ENCODE data around the gene WAS. TPM values are rescaled to one million over a fixed set of nuclear protein-coding genes. Genes with fewer than 3 reads are reported as not detected.
"Not testable (repeated sequence)": the region's sequence is repeated elsewhere in the genome, so short reads cannot be mapped to it uniquely, and the experiment has no call there.

Gene WAS
- total RNA-seq, 4 donors from 2014 or later, result 1.8 to 2.7 (median 2.5) TPM

DNA sequence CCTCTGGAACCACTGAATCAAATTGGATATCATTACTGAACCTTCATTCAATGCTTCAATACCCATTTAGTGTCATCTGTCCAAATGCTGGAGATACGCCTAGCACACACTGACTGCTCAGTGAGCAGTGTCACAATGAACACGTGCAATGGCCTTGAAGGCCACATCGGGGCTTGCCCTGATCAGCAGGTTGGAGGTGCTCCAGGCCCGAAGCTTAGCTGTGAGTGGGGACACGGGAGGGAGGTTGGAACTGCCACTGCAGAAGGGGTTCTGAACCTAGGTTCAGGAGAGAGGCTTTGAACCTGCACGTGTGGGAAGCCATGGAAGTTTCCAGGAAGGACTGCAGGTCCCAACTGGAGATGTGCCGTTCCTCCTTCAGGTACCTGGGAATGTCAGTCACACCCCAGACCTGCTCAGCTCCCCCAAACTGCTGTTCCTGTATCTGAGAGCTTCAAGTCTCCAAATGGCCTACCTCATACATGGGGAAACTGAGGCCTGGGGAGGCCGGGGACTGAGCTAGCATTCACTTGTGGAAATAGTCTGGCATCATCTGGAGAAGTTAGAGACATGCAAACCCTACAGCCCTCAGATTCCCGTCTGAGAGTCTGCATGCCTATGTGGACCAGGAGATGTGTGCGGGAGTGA lies 1.9 kb upstream of the WAS start:
- in situ Hi-C loops (cut with MboI; ENCODE audit: low sequenced_read_pairs in 4 of 4), result no loop called here
- Histone ChIP-seq H3K4me3 (no peak overlapping the region), H3K9me3 (no peaks in the 10 kb centered on the region), H3K4me1 (no peaks in the 10 kb centered on the region), H3K36me3 (no peaks in the 10 kb centered on the region), H3K27me3 (no peaks in the 10 kb centered on the region), H3K27ac (no peak overlapping the region)
- ATAC-seq, result no peak
- TF ChIP-seq POLR2A (IDR thresholded peaks at IDR 0.05), result no peak
- TF ChIP-seq, protein P1, sequence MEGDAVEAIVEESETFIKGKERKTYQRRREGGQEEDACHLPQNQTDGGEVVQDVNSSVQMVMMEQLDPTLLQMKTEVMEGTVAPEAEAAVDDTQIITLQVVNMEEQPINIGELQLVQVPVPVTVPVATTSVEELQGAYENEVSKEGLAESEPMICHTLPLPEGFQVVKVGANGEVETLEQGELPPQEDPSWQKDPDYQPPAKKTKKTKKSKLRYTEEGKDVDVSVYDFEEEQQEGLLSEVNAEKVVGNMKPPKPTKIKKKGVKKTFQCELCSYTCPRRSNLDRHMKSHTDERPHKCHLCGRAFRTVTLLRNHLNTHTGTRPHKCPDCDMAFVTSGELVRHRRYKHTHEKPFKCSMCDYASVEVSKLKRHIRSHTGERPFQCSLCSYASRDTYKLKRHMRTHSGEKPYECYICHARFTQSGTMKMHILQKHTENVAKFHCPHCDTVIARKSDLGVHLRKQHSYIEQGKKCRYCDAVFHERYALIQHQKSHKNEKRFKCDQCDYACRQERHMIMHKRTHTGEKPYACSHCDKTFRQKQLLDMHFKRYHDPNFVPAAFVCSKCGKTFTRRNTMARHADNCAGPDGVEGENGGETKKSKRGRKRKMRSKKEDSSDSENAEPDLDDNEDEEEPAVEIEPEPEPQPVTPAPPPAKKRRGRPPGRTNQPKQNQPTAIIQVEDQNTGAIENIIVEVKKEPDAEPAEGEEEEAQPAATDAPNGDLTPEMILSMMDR (IDR thresholded peaks at IDR 0.05 in 4 of 5, conservative IDR thresholded peaks at IDR 0.05 in 1 of 5), result no peak
- no peak for DNase-seq
- intact Hi-C loops (cut with DNase I; ENCODE audit: low total_unique reads), result no loop called here

DNA sequence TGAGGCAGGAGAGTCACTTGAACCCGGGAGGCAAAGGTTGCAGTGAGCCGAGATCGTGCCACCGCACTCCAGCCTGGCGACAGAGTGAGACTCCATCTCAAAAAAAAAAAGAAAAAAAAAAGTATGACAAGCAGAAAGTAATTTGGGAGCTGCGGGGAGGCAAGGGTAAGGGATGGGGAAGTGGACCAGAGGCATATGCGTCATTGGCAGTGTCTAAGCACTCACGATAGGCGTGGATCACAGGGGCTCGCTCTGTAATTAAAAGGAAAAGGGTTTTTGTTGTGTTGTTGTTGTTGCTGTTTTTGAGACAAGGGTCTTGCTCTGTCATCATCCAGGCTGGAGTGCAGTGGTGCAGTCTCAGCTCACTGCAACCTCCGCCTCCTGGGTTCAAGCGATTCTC lies 804 bp upstream of the WAS start:
- H3K27ac ChIP-seq; in situ Hi-C loops (cut with MboI; ENCODE audit: low sequenced_read_pairs in 4 of 4); intact Hi-C loops (cut with DNase I; ENCODE audit: low total_unique reads); DNase-seq; H3K9me3 ChIP-seq; ATAC-seq; H3K27me3 ChIP-seq; H3K36me3 ChIP-seq; H3K4me1 ChIP-seq; H3K4me3 ChIP-seq: not testable (repeated sequence)

DNA sequence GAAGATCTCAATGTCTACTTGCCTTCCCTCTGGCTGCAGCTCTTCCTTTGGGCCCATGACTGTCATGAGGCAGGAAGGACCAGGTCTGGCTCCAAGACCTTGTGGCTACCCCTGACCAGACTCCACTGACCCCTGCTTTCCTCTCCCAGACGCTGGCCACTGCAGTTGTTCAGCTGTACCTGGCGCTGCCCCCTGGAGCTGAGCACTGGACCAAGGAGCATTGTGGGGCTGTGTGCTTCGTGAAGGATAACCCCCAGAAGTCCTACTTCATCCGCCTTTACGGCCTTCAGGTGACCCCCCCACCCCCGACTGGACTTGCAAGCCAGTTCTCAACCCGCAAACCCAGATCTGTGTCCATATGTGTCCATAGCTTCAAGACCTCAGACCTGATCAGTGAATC lies 535 bp downstream of the WAS start:
- H3K27ac ChIP-seq, result no peak overlapping the region
- H3K36me3 ChIP-seq, result no peaks in the 10 kb centered on the region
- ATAC-seq, result no peak
- in situ Hi-C loops (cut with MboI; ENCODE audit: low sequenced_read_pairs in 4 of 4) (no loop called here), intact Hi-C loops (cut with DNase I; ENCODE audit: low total_unique reads) (no loop called here)
- H3K27me3 ChIP-seq, result no peaks in the 10 kb centered on the region
- DNase-seq, result no peak
- H3K4me1 ChIP-seq, result no peaks in the 10 kb centered on the region
- no peaks in the 10 kb centered on the region for H3K9me3 ChIP-seq
- no peak for TF ChIP-seq POLR2A (IDR thresholded peaks at IDR 0.05)
- TF ChIP-seq, protein P1 (IDR thresholded peaks at IDR 0.05 in 4 of 5, conservative IDR thresholded peaks at IDR 0.05 in 1 of 5), result no peak
- H3K4me3 ChIP-seq, result peak overlapping the region in 1 of 4 donors; percentile 22

DNA sequence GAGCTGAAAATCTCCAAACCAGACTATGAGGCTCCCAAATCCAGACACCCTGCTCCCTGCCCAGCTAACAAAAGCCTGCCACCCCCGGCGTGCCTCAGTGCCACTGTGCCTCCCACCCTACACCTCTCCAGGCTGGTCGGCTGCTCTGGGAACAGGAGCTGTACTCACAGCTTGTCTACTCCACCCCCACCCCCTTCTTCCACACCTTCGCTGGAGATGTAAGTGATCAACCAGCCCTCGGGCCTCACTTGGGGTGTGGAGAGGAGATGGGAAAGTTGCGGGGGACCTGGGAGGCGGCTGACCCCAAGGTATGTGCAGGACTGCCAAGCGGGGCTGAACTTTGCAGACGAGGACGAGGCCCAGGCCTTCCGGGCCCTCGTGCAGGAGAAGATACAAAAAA lies 1.8 kb downstream of the WAS start:
- TF ChIP-seq, protein P1 (IDR thresholded peaks at IDR 0.05 in 4 of 5, conservative IDR thresholded peaks at IDR 0.05 in 1 of 5), result no peak
- TF ChIP-seq POLR2A (IDR thresholded peaks at IDR 0.05), result no peak
- no peaks in the 10 kb centered on the region for H3K9me3 ChIP-seq
- no peak overlapping the region for H3K4me3 ChIP-seq
- H3K27ac ChIP-seq, result no peak overlapping the region
- DNase-seq (no peak), ATAC-seq (no peak)
- intact Hi-C loops (cut with DNase I; ENCODE audit: low total_unique reads), result no loop called here
- in situ Hi-C loops (cut with MboI; ENCODE audit: low sequenced_read_pairs in 4 of 4), result no loop called here
- H3K4me1 ChIP-seq, result no peaks in the 10 kb centered on the region
- no peaks in the 10 kb centered on the region for H3K27me3 ChIP-seq
- H3K36me3 ChIP-seq, result no peaks in the 10 kb centered on the region

DNA sequence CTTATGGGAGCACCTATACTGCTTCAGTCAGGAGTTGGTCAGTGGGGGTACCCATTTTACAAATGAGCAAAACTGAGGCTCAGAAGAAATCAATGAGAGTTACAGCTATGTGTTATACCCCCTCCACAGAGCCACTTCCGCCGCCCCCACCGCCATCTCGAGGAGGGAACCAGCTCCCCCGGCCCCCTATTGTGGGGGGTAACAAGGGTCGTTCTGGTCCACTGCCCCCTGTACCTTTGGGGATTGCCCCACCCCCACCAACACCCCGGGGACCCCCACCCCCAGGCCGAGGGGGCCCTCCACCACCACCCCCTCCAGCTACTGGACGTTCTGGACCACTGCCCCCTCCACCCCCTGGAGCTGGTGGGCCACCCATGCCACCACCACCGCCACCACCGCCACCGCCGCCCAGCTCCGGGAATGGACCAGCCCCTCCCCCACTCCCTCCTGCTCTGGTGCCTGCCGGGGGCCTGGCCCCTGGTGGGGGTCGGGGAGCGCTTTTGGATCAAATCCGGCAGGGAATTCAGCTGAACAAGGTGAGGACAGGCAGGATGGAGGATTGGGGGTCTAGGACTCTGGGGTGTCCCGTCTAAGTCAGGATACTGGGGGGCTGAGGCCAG lies 5.0 kb downstream of the WAS start:
- ATAC-seq (no peak), DNase-seq (no peak)
- no peak for TF ChIP-seq POLR2A (IDR thresholded peaks at IDR 0.05)
- TF ChIP-seq, protein P1 (IDR thresholded peaks at IDR 0.05 in 4 of 5, conservative IDR thresholded peaks at IDR 0.05 in 1 of 5), result no peak
- H3K27ac ChIP-seq, result no peak overlapping the region
- peaks cover 0 to 3% (median 0%) of the 10 kb centered on the region in 3 donors for H3K27me3 ChIP-seq
- intact Hi-C loops (cut with DNase I; ENCODE audit: low total_unique reads), result no loop called here
- H3K4me1 ChIP-seq, result no peaks in the 10 kb centered on the region
- no peak overlapping the region for H3K4me3 ChIP-seq
- H3K9me3 ChIP-seq, result no peaks in the 10 kb centered on the region
- in situ Hi-C loops (cut with MboI; ENCODE audit: low sequenced_read_pairs in 4 of 4), result no loop called here
- no peaks in the 10 kb centered on the region for H3K36me3 ChIP-seq
